AG04450 (cell line): ENCODE data around the gene CLDN16. TPM values are rescaled to one million over a fixed set of nuclear protein-coding genes. Genes with fewer than 3 reads are reported as not detected.

Experiments
- CTCF ChIA-PET: fragments of 300-600, 350-600 bp; formaldehyde crosslinking; extraction: SDS; loops from one replicate; lab custom pipeline; 2022; ENCODE audit warnings: antibody characterized with exemption, inconsistent platforms; lab: Charles Lee
- POLR2A ChIA-PET: fragments of 350-600 bp; formaldehyde crosslinking; extraction: SDS; loops from one replicate; lab custom pipeline; 2021; ENCODE audit warnings: antibody characterized with exemption, inconsistent platforms; lab: Yijun Ruan, JAX
- DNase-seq: peaks from one replicate; pipeline ENCODE4 v3.0.0-alpha.2; 2011; ENCODE audit warnings: low read depth, low spot score
- H3K27ac ChIP-seq: one replicate; pipeline ENCODE4 v1.5.1; 2012; ENCODE audit warnings: low read depth, low read length, control low read depth
- H3K27me3 ChIP-seq: one replicate; pipeline ENCODE4 v1.6.0; 2012; ENCODE audit warnings: low read length; ENCODE audit not compliant: control insufficient read depth, insufficient read depth
- H3K4me3 ChIP-seq: 2 replicates; pipeline ENCODE4 v1.5.1; 2011; ENCODE audit warnings: mild to moderate bottlenecking, low read depth, low read length, control low read depth
- H3K9me3 ChIP-seq: 2 replicates; pipeline ENCODE4 v1.5.1; 2012; ENCODE audit warnings: low read length; ENCODE audit not compliant: control insufficient read depth, insufficient read depth
- CTCF ChIP-seq: IDR thresholded peaks from 2 replicates; pipeline ENCODE4 v1.5.1; 2011; ENCODE audit warnings: low read depth, low read length, control low read depth, inconsistent platforms
- polyA plus RNA-seq: library from polyadenylated mRNA; depleted of rRNA; stranded (reverse); fragments of >200 nt; gene quantifications from 2 replicates; pipeline ENCODE4 v1.2.3, GENCODE V29; 2011; rRNA removed

Gene CLDN16
- polyA plus RNA-seq, 1 experiment = 0.04 TPM

- no peaks in the 10 kb centered on the region for H3K27me3 ChIP-seq
- no peak overlapping the region for H3K27ac ChIP-seq
- no peak for DNase-seq
- ChIA-PET POLR2A (no interaction called here), CTCF (interaction anchor here (0.6 to 1.8 kb wide), 2 partner anchors 244 to 495 kb away, joined by 3 to 4 read pairs; no protein-coding TSS in a partner anchor)
- no peaks in the 10 kb centered on the region for H3K9me3 ChIP-seq
- no peak overlapping the region for H3K4me3 ChIP-seq
- TF ChIP-seq CTCF = no peak
Observed at GRCh38 chr3:190456770-190457169, 68.8 kb downstream of the CLDN16 start.

GRCh38 chr3:190458040-190458439, 70.1 kb downstream of the CLDN16 start:
- no peaks in the 10 kb centered on the region for H3K9me3 ChIP-seq
- no peak for TF ChIP-seq CTCF
- no peak overlapping the region for H3K27ac ChIP-seq
- ChIA-PET CTCF (no interaction called here), POLR2A (no interaction called here)
- DNase-seq = no peak
- no peak overlapping the region for H3K4me3 ChIP-seq
- no peaks in the 10 kb centered on the region for H3K27me3 ChIP-seq

Other genes starting within 250 kb of the CLDN16 start
- gene CLDN1, start 65.7 kb upstream of the CLDN16 start, polyA plus RNA-seq = 9.6 and 9.8 TPM in 2 replicates
- not detected in 2 replicates for gene TMEM207, start 61.7 kb downstream of the CLDN16 start, polyA plus RNA-seq
- 9.9 and 11.4 TPM in 2 replicates for gene IL1RAP, start 125.9 kb downstream of the CLDN16 start, polyA plus RNA-seq